Uterus (tissue), 4 donors: Measurements from ENCODE around the gene KRTAP3-1. TPM values are rescaled to one million over a fixed set of nuclear protein-coding genes. Genes with fewer than 3 reads are reported as not detected.
"Not testable (repeated sequence)": the region's sequence is repeated elsewhere in the genome, so short reads cannot be mapped to it uniquely, and the experiment has no call there.

ENCODE experiments used
- DNase-seq, 2 donors: peaks; one replicate each; pipeline ENCODE4 v3.0.0-alpha.2; 2019 to 2020
- H3K27ac ChIP-seq, 2 donors: fragments of 200-600 bp; sonication (generic); 1 replicate in 1 of 2; 2 replicates in 1 of 2; pipeline ENCODE4 v1.5.1; 2016 to 2018
- H3K27me3 ChIP-seq, 2 donors: fragments of 200-600 bp; sonication (generic); one replicate each; pipeline ENCODE4 v1.5.1; 2018 to 2019; ENCODE audit warnings: control low read depth in 1 of 2
- H3K36me3 ChIP-seq, 2 donors: fragments of 200-600 bp; sonication (generic); one replicate each; pipeline ENCODE4 v1.5.1; 2019; ENCODE audit warnings: control low read depth in 1 of 2
- H3K4me1 ChIP-seq, 2 donors: fragments of 200-600 bp; sonication (generic); one replicate each; pipeline ENCODE4 v1.5.1; 2018 to 2019; ENCODE audit warnings: control low read depth in 1 of 2
- H3K4me3 ChIP-seq, 2 donors: fragments of 200-600 bp; sonication (generic); 1 replicate in 1 of 2; 2 replicates in 1 of 2; pipeline ENCODE4 v1.5.1; 2018 to 2019; ENCODE audit warnings: mild to moderate bottlenecking in 1 of 2
- H3K9me3 ChIP-seq, 2 donors: fragments of 200-600 bp; sonication (generic); one replicate each; pipeline ENCODE4 v1.5.1; 2019; ENCODE audit warnings: control low read depth in 1 of 2
- CTCF ChIP-seq, 4 experiments: fragments of 200-600 bp in 2 of 4; fragments of 450-650 bp in 2 of 4; sonication (generic) in 2 of 4; IDR thresholded peaks; one replicate each; pipeline ENCODE4 v1.5.1; 2016 to 2019; ENCODE audit warnings: antibody characterized with exemption in 4 of 4, mild to moderate bottlenecking in 2 of 4, moderate library complexity in 1 of 4
- POLR2A ChIP-seq, 2 donors: fragments of 450-650 bp; IDR thresholded peaks; one replicate each; pipeline ENCODE4 v1.6.1; 2016; ENCODE audit warnings: antibody characterized with exemption in 2 of 2, mild to moderate bottlenecking in 1 of 2, moderate library complexity in 1 of 2
- intact Hi-C: fragments of 100-400 bp; cut with DNase I; formaldehyde crosslinking; loops from one replicate; pipeline ENCODE4 v1.15.1; 2023; ENCODE audit warnings: low total_unique reads
- total RNA-seq, 4 donors: library from RNA; depleted of rRNA in 3 of 4; stranded (reverse); fragments of >200 nt in 3 of 4; gene quantifications; one replicate each; pipeline versions ENCODE4 v1.1.0 to v1.2.4, GENCODE V29; 2014 to 2023
- donor health status: DM: yes; HTN: yes; CAD: no.

Gene KRTAP3-1
- total RNA-seq, 4 donors from 2014 or later = not detected

GRCh38 chr17:41004397-41004796, 4.5 kb downstream of the KRTAP3-1 start:
- TF ChIP-seq CTCF (IDR thresholded peaks at IDR 0.05) = no peak
- no peak for TF ChIP-seq POLR2A (IDR thresholded peaks at IDR 0.05)
- H3K9me3 ChIP-seq = no peaks in the 10 kb centered on the region
- no peaks in the 10 kb centered on the region for H3K4me1 ChIP-seq
- H3K4me3 ChIP-seq = no peak overlapping the region
- no peak overlapping the region for H3K27ac ChIP-seq
- no peaks in the 10 kb centered on the region for H3K27me3 ChIP-seq
- intact Hi-C loops = no loop called here
- no peaks in the 10 kb centered on the region for H3K36me3 ChIP-seq
- no peak for DNase-seq

- no peaks in the 10 kb centered on the region for H3K36me3 ChIP-seq
- no peaks in the 10 kb centered on the region for H3K27me3 ChIP-seq
- no peaks in the 10 kb centered on the region for H3K9me3 ChIP-seq
- no peaks in the 10 kb centered on the region for H3K4me1 ChIP-seq
- no peak overlapping the region for H3K4me3 ChIP-seq
- intact Hi-C loops = no loop called here
- no peak for TF ChIP-seq CTCF (IDR thresholded peaks at IDR 0.05)
- TF ChIP-seq POLR2A (IDR thresholded peaks at IDR 0.05) = no peak
- no peak overlapping the region for H3K27ac ChIP-seq
- no peak for DNase-seq
Observed at GRCh38 chr17:41003926-41004325, 5.0 kb downstream of the KRTAP3-1 start.

GRCh38 chr17:41002814-41003213, 6.1 kb downstream of the KRTAP3-1 start:
- Histone ChIP-seq H3K4me3 (no peak overlapping the region), H3K27me3 (no peaks in the 10 kb centered on the region), H3K27ac (no peak overlapping the region), H3K9me3 (no peaks in the 10 kb centered on the region), H3K4me1 (no peaks in the 10 kb centered on the region), H3K36me3 (no peaks in the 10 kb centered on the region)
- TF ChIP-seq CTCF (IDR thresholded peaks at IDR 0.05) = no peak
- TF ChIP-seq POLR2A (IDR thresholded peaks at IDR 0.05) = no peak
- intact Hi-C loops = no loop called here
- no peak for DNase-seq

GRCh38 chr17:41001795-41002194, 7.1 kb downstream of the KRTAP3-1 start:
- Histone ChIP-seq H3K4me1 (no peaks in the 10 kb centered on the region), H3K27me3 (no peaks in the 10 kb centered on the region), H3K27ac (no peak overlapping the region), H3K9me3 (no peaks in the 10 kb centered on the region), H3K36me3 (no peaks in the 10 kb centered on the region), H3K4me3 (no peak overlapping the region)
- no peak for DNase-seq
- intact Hi-C loops = no loop called here
- TF ChIP-seq POLR2A (IDR thresholded peaks at IDR 0.05) (no peak), CTCF (IDR thresholded peaks at IDR 0.05) (no peak)

- H3K27me3 ChIP-seq, H3K9me3 ChIP-seq, H3K4me3 ChIP-seq, H3K27ac ChIP-seq, H3K4me1 ChIP-seq, DNase-seq, H3K36me3 ChIP-seq, intact Hi-C loops: not testable (repeated sequence)
Observed at GRCh38 chr17:40999563-40999962, 9.4 kb downstream of the KRTAP3-1 start, which contains the start of gene KRTAP3-2. TSS of gene KRTAP3-2 (minus strand) at chr17:40999906. CDS start at chr17:40999853, 53 bp downstream.

GRCh38 chr17:40997361-40997760, 11.6 kb downstream of the KRTAP3-1 start:
- Histone ChIP-seq H3K4me1 (no peaks in the 10 kb centered on the region), H3K4me3 (no peak overlapping the region), H3K36me3 (no peaks in the 10 kb centered on the region), H3K27ac (no peak overlapping the region), H3K27me3 (no peaks in the 10 kb centered on the region), H3K9me3 (no peaks in the 10 kb centered on the region)
- intact Hi-C loops = no loop called here
- DNase-seq = no peak
- TF ChIP-seq POLR2A (IDR thresholded peaks at IDR 0.05) (no peak), CTCF (IDR thresholded peaks at IDR 0.05) (no peak)
